Activated T-cell treated with anti-CD3 and anti-CD28 coated beads for 4 hours (primary cell): ENCODE measurements around the gene HACE1.

Experiments used
- DNase-seq: peaks from one replicate; pipeline ENCODE4 v3.0.0-alpha.2; 2020

Gene HACE1

GRCh38 chr6:104728448-104728847 is 131.3 kb downstream of the HACE1 start:
- DNase-seq, result no peak

- no peak for DNase-seq
Observed at GRCh38 chr6:104718672-104719071, 141.0 kb downstream of the HACE1 start.

- DNase-seq, result no peak
Observed at GRCh38 chr6:104716858-104717257, 142.9 kb downstream of the HACE1 start.

GRCh38 chr6:104714796-104715195 is 144.9 kb downstream of the HACE1 start:
- DNase-seq, result no peak

GRCh38 chr6:104713982-104714381 is 145.7 kb downstream of the HACE1 start:
- DNase-seq, result no peak

- no peak for DNase-seq
Observed at GRCh38 chr6:104711371-104711770, 148.3 kb downstream of the HACE1 start.

- no peak for DNase-seq
Observed at GRCh38 chr6:104710543-104711335, 149.0 kb downstream of the HACE1 start.

GRCh38 chr6:104705916-104706442 is 153.7 kb downstream of the HACE1 start:
- no peak for DNase-seq

- DNase-seq, result no peak
Observed at GRCh38 chr6:104705095-104705707, 154.5 kb downstream of the HACE1 start.

GRCh38 chr6:104704191-104704590 is 155.5 kb downstream of the HACE1 start:
- no peak for DNase-seq

GRCh38 chr6:104702126-104702841 is 157.4 kb downstream of the HACE1 start:
- DNase-seq, result no peak

- DNase-seq, result no peak
Observed at GRCh38 chr6:104700371-104701185, 159.1 kb downstream of the HACE1 start.

GRCh38 chr6:104699593-104700329 is 160.0 kb downstream of the HACE1 start:
- no peak for DNase-seq

- DNase-seq, result no peak
Observed at GRCh38 chr6:104698979-104699378, 160.7 kb downstream of the HACE1 start.

GRCh38 chr6:104692008-104692407 is 167.7 kb downstream of the HACE1 start:
- no peak for DNase-seq

GRCh38 chr6:104689551-104690205 is 170.0 kb downstream of the HACE1 start:
- DNase-seq, result no peak

- no peak for DNase-seq
Observed at GRCh38 chr6:104688283-104688969, 171.3 kb downstream of the HACE1 start.

GRCh38 chr6:104686550-104687175 is 173.1 kb downstream of the HACE1 start:
- no peak for DNase-seq

- DNase-seq, result no peak
Observed at GRCh38 chr6:104685871-104686549, 173.7 kb downstream of the HACE1 start.
